ENCODE results near the gene PLEKHM3.

DNA sequence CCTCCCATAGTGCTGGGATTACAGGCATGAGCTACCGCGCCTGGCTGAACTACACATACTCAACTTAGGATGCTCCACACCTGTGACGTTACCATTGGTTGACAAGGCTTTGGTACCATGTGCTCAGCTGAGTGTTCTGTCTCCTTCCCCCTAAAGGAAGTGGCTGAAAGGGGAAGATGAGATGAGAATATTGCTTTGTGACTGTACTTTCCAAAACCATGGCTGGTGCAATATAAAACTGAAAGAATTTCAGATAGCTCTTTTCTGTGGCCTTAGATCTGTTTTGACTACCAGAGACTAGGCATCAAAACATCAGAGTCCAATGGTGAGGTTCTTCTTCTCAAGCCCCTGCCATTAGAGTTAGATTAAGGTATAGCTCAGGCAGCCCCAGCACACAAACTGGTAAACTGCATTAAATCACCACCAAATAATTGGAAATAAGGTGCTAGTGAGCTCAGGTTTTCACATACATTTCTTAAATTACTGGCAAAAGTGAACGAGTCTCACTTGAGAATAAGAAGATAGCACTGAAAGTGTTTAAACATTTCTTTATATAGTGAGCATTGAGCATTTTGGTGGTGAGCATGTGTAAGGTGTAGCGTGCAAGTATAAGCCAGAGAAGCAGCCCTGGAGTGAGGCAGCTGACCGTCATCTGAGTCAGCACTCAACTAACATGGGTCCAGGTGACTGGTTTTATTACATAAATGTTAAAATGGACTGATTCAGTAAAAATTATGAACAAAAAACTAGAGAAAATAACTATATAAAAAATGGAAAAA lies 142.1 kb downstream of the PLEKHM3 start:
- TF ChIP-seq, protein P1, sequence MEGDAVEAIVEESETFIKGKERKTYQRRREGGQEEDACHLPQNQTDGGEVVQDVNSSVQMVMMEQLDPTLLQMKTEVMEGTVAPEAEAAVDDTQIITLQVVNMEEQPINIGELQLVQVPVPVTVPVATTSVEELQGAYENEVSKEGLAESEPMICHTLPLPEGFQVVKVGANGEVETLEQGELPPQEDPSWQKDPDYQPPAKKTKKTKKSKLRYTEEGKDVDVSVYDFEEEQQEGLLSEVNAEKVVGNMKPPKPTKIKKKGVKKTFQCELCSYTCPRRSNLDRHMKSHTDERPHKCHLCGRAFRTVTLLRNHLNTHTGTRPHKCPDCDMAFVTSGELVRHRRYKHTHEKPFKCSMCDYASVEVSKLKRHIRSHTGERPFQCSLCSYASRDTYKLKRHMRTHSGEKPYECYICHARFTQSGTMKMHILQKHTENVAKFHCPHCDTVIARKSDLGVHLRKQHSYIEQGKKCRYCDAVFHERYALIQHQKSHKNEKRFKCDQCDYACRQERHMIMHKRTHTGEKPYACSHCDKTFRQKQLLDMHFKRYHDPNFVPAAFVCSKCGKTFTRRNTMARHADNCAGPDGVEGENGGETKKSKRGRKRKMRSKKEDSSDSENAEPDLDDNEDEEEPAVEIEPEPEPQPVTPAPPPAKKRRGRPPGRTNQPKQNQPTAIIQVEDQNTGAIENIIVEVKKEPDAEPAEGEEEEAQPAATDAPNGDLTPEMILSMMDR (IDR thresholded peaks at IDR 0.05), result no peak
- TF ChIP-seq POLR2AphosphoS5 (IDR thresholded peaks at IDR 0.05) (no peak), POLR2A (IDR thresholded peaks at IDR 0.05) (no peak), EP300 (IDR thresholded peaks at IDR 0.05) (no peak)
